ENCODE measurements around the gene NUP205.

Gene NUP205

DNA sequence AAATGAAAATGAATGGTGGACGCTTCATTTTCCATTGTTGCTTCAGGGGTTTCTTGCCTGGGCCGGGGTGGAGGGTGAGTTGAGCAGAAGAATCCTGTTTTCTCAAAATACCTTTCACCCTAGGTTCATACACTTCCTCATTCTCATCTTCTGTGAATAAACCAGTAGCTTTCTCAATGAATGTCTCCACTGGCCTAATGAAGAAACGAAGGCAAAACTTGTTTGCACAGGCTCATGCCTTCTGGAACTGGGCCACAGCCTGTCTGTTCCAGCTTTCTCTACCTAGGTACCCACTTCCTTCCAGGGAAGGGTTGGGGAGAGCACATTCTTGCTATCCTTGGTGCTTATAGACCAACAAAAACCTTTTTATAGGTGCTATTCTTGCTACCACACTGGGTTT lies 125.9 kb downstream of the NUP205 start:
- Histone ChIP-seq H4K5ac (ENCODE audit: low read length) (no peak overlapping the region), H3K23ac (ENCODE audit: low read length) (no peak overlapping the region), H2AK5ac (ENCODE audit: low read length) (no peak overlapping the region), H2BK120ac (ENCODE audit: low read depth, low read length) (no peak overlapping the region), H3K79me1 (ENCODE audit: low read length) (peaks cover 8% of the 10 kb centered on the region), H4K8ac (ENCODE audit: low read depth, low read length) (no peak overlapping the region), H3K79me2 (ENCODE audit: control insufficient read depth, insufficient read depth, low read length) (no peaks in the 10 kb centered on the region), H3K27ac (ENCODE audit: low read depth, low read length) (no peak overlapping the region), H3K4me3 (ENCODE audit: low read length) (no peak overlapping the region), H3K4me2 (ENCODE audit: low read length) (no peak overlapping the region), H3K4ac (ENCODE audit: low read depth, low read length) (no peak overlapping the region), H3K36me3 (ENCODE audit: control insufficient read depth, insufficient read depth, low read length) (no peaks in the 10 kb centered on the region), H2BK15ac (replicated peaks; ENCODE audit: low read depth) (no peak overlapping the region), H3K18ac (ENCODE audit: low read length) (no peak overlapping the region), H3K27me3 (ENCODE audit: insufficient read depth, low read length, poor library complexity) (no peaks in the 10 kb centered on the region), H2BK5ac (ENCODE audit: low read length) (no peak overlapping the region), H3K4me1 (ENCODE audit: control insufficient read depth, low read depth, low read length) (peaks cover 14% of the 10 kb centered on the region), H3K9ac (ENCODE audit: low read length) (no peak overlapping the region), H3K56ac (ENCODE audit: low read length) (peak overlapping the region; percentile 39)
- no peak for DNase-seq
- WGBS (ENCODE audit: extremely low coverage, insufficient coverage, low lambda C conversion rate) = no CpG with 5 or more reads among the region's 3 CpGs

DNA sequence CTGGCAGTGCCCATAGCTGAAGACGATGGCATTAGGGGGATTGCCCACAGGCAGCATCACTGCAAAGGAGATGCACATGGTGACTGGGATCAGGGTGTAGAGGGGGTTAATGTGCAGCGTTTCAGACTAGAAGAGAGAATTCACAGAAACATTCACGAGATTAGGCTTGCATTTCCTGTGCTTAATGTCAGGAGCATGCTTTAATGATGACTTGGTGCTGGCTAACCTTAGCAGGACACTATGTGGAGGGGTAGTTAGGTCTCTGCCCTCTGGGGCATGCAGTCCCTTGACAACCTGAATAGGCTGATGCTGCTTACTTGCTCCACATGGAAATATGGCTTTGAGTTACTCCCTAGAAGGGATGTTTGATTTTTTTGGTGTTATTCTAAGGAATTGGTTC lies 126.4 kb downstream of the NUP205 start:
- Histone ChIP-seq H3K27ac (ENCODE audit: low read depth, low read length) (no peak overlapping the region), H2BK5ac (ENCODE audit: low read length) (no peak overlapping the region), H2BK15ac (replicated peaks; ENCODE audit: low read depth) (no peak overlapping the region), H3K4me1 (ENCODE audit: control insufficient read depth, low read depth, low read length) (peaks cover 14% of the 10 kb centered on the region), H3K79me1 (ENCODE audit: low read length) (peaks cover 8% of the 10 kb centered on the region), H4K8ac (ENCODE audit: low read depth, low read length) (no peak overlapping the region), H4K5ac (ENCODE audit: low read length) (no peak overlapping the region), H3K4me2 (ENCODE audit: low read length) (no peak overlapping the region), H3K27me3 (ENCODE audit: insufficient read depth, low read length, poor library complexity) (no peaks in the 10 kb centered on the region), H2BK120ac (ENCODE audit: low read depth, low read length) (no peak overlapping the region), H3K79me2 (ENCODE audit: control insufficient read depth, insufficient read depth, low read length) (no peaks in the 10 kb centered on the region), H3K36me3 (ENCODE audit: control insufficient read depth, insufficient read depth, low read length) (no peaks in the 10 kb centered on the region), H3K9ac (ENCODE audit: low read length) (no peak overlapping the region), H3K4ac (ENCODE audit: low read depth, low read length) (no peak overlapping the region), H2AK5ac (ENCODE audit: low read length) (no peak overlapping the region), H3K4me3 (ENCODE audit: low read length) (no peak overlapping the region), H3K23ac (ENCODE audit: low read length) (no peak overlapping the region), H3K18ac (ENCODE audit: low read length) (no peak overlapping the region), H3K56ac (ENCODE audit: low read length) (peak overlapping the region; percentile 39)
- no CpG with 5 or more reads among the region's 3 CpGs for WGBS (ENCODE audit: extremely low coverage, insufficient coverage, low lambda C conversion rate)
- peak; percentile 89 for DNase-seq

DNA sequence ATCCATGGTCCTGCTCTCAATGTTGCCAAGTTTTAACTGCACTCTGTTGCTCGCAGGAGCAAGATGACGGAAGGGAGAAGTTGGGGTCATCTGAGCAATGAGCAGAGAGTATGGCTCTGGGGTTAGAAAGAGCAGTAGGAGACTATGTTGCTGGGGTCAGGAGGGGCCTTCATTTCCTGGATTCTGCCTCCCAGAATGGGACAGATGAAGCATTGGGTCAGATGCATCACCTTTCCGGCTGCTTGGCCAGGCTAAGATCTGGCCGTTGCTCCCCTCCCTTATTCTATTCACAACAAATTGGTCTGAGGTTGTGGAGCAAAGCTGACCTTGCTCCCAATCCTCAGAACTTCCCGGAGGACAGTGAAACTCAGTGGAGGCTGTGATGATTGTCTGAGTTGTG lies 127.0 kb downstream of the NUP205 start:
- peaks cover 8% of the 10 kb centered on the region for H3K79me1 ChIP-seq (ENCODE audit: low read length)
- H3K4me3 ChIP-seq (ENCODE audit: low read length) = no peak overlapping the region
- H3K4ac ChIP-seq (ENCODE audit: low read depth, low read length) = peak overlapping the region; percentile 20
- H3K4me2 ChIP-seq (ENCODE audit: low read length) = no peak overlapping the region
- no peak for DNase-seq
- no peak overlapping the region for H2BK15ac ChIP-seq (replicated peaks; ENCODE audit: low read depth)
- peak overlapping the region; percentile 32 for H3K9ac ChIP-seq (ENCODE audit: low read length)
- no peak overlapping the region for H4K8ac ChIP-seq (ENCODE audit: low read depth, low read length)
- H3K4me1 ChIP-seq (ENCODE audit: control insufficient read depth, low read depth, low read length) = peaks cover 14% of the 10 kb centered on the region
- WGBS (ENCODE audit: extremely low coverage, insufficient coverage, low lambda C conversion rate) = no CpG with 5 or more reads among the region's 5 CpGs
- peak overlapping the region; percentile 45 for H2BK5ac ChIP-seq (ENCODE audit: low read length)
- H3K79me2 ChIP-seq (ENCODE audit: control insufficient read depth, insufficient read depth, low read length) = no peaks in the 10 kb centered on the region
- peak overlapping the region; percentile 15 for H3K27ac ChIP-seq (ENCODE audit: low read depth, low read length)
- peak overlapping the region; percentile 25 for H3K18ac ChIP-seq (ENCODE audit: low read length)
- no peaks in the 10 kb centered on the region for H3K36me3 ChIP-seq (ENCODE audit: control insufficient read depth, insufficient read depth, low read length)
- no peaks in the 10 kb centered on the region for H3K27me3 ChIP-seq (ENCODE audit: insufficient read depth, low read length, poor library complexity)
- peak overlapping the region; percentile 50 for H3K56ac ChIP-seq (ENCODE audit: low read length)
- no peak overlapping the region for H2AK5ac ChIP-seq (ENCODE audit: low read length)
- no peak overlapping the region for H2BK120ac ChIP-seq (ENCODE audit: low read depth, low read length)
- H4K5ac ChIP-seq (ENCODE audit: low read length) = no peak overlapping the region
- peak overlapping the region; percentile 35 for H3K23ac ChIP-seq (ENCODE audit: low read length)

DNA sequence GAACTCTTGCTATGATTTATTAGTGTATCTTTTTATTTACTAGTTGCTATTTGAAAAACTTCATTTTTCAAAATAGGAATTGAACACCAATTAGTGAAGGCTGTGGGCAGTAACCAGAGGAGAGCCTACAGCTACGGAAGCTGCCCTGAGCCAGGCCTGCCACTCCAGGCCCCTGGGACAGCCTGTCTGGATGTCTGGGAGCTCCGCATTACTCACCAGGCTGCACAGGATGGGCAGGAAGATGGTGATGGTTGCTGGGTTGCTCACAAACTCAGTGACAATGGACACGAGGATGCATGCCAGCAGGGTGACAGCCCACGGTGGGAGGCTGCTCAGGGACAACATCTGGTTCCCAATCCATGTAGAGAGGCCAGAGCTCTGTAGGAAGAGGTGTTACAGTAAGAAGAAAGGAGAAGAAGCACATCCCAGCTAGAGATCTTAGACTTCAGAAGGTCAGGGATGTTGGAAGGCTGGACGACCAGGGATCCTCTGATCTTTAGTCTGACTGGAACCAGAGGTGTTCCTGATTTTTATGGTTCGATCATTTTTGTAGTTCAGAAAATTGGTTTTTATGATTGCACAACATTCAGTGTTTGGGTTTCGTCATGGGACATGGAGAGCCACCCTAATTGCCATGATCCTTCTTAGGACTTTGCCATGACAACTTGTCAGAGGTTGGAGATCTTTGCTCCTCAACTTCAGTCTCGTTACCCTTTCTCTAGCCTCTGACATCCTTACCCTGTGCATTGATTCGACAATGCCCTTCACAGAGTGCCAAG lies 127.8 kb downstream of the NUP205 start:
- H3K27ac ChIP-seq (ENCODE audit: low read depth, low read length) = no peak overlapping the region

DNA sequence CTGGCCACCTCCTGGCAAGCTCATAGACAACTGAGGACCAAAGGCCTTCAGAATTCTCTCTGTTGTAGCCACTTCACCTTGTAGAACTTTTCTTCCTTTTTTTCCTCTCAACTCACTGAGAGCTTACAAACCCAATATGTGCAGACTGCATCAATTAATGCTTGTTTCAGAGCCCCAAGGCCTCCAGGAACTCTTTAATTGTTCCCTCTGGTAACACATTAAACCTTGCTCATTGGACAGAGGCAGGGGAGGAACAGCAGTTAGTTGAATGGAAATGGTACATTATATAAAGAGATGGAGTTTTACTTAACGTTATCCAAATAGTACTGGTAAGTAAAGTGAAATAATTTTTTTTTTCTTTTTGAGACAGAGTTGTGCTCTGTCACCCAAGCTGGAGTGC lies 129.7 kb downstream of the NUP205 start:
- no peaks in the 10 kb centered on the region for H3K36me3 ChIP-seq (ENCODE audit: control insufficient read depth, insufficient read depth, low read length)
- H3K4me1 ChIP-seq (ENCODE audit: control insufficient read depth, low read depth, low read length) = peaks cover 14% of the 10 kb centered on the region
- H2AK5ac ChIP-seq (ENCODE audit: low read length) = no peak overlapping the region
- H3K79me1 ChIP-seq (ENCODE audit: low read length) = peaks cover 3% of the 10 kb centered on the region
- no peak overlapping the region for H2BK5ac ChIP-seq (ENCODE audit: low read length)
- H3K4ac ChIP-seq (ENCODE audit: low read depth, low read length) = no peak overlapping the region
- no peak overlapping the region for H3K4me3 ChIP-seq (ENCODE audit: low read length)
- H3K79me2 ChIP-seq (ENCODE audit: control insufficient read depth, insufficient read depth, low read length) = no peaks in the 10 kb centered on the region
- no peaks in the 10 kb centered on the region for H3K27me3 ChIP-seq (ENCODE audit: insufficient read depth, low read length, poor library complexity)
- H3K9ac ChIP-seq (ENCODE audit: low read length) = no peak overlapping the region
- H3K27ac ChIP-seq (ENCODE audit: low read depth, low read length) = no peak overlapping the region
- no peak for DNase-seq
- H2BK15ac ChIP-seq (replicated peaks; ENCODE audit: low read depth) = no peak overlapping the region
- H3K23ac ChIP-seq (ENCODE audit: low read length) = no peak overlapping the region
- H2BK120ac ChIP-seq (ENCODE audit: low read depth, low read length) = no peak overlapping the region
- H3K56ac ChIP-seq (ENCODE audit: low read length) = no peak overlapping the region
- H4K8ac ChIP-seq (ENCODE audit: low read depth, low read length) = no peak overlapping the region
- WGBS (ENCODE audit: extremely low coverage, insufficient coverage, low lambda C conversion rate) = no CpG with 5 or more reads among the region's 1 CpG
- H3K4me2 ChIP-seq (ENCODE audit: low read length) = no peak overlapping the region
- H3K18ac ChIP-seq (ENCODE audit: low read length) = no peak overlapping the region
- H4K5ac ChIP-seq (ENCODE audit: low read length) = no peak overlapping the region

More for the DNA sequence above, 127.8 kb downstream of the NUP205 start:
- peaks cover 14% of the 10 kb centered on the region for H3K4me1 ChIP-seq (ENCODE audit: control insufficient read depth, low read depth, low read length)
- WGBS (ENCODE audit: extremely low coverage, insufficient coverage, low lambda C conversion rate) = no CpG with 5 or more reads among the region's 9 CpGs
- H3K4ac ChIP-seq (ENCODE audit: low read depth, low read length) = no peak overlapping the region
- no peak overlapping the region for H2AK5ac ChIP-seq (ENCODE audit: low read length)
- H3K27me3 ChIP-seq (ENCODE audit: insufficient read depth, low read length, poor library complexity) = no peaks in the 10 kb centered on the region
- H3K4me2 ChIP-seq (ENCODE audit: low read length) = no peak overlapping the region
- H3K79me2 ChIP-seq (ENCODE audit: control insufficient read depth, insufficient read depth, low read length) = no peaks in the 10 kb centered on the region
- H3K79me1 ChIP-seq (ENCODE audit: low read length) = peaks cover 8% of the 10 kb centered on the region
- no peak overlapping the region for H4K8ac ChIP-seq (ENCODE audit: low read depth, low read length)
- H3K56ac ChIP-seq (ENCODE audit: low read length) = no peak overlapping the region
- no peak overlapping the region for H2BK15ac ChIP-seq (replicated peaks; ENCODE audit: low read depth)
- no peak overlapping the region for H4K5ac ChIP-seq (ENCODE audit: low read length)
- H2BK120ac ChIP-seq (ENCODE audit: low read depth, low read length) = no peak overlapping the region
- H3K23ac ChIP-seq (ENCODE audit: low read length) = no peak overlapping the region
- peak; percentile 23 for DNase-seq
- no peak overlapping the region for H3K9ac ChIP-seq (ENCODE audit: low read length)
- H2BK5ac ChIP-seq (ENCODE audit: low read length) = no peak overlapping the region
- no peak overlapping the region for H3K4me3 ChIP-seq (ENCODE audit: low read length)
- H3K36me3 ChIP-seq (ENCODE audit: control insufficient read depth, insufficient read depth, low read length) = no peaks in the 10 kb centered on the region
- no peak overlapping the region for H3K18ac ChIP-seq (ENCODE audit: low read length)

DNA sequence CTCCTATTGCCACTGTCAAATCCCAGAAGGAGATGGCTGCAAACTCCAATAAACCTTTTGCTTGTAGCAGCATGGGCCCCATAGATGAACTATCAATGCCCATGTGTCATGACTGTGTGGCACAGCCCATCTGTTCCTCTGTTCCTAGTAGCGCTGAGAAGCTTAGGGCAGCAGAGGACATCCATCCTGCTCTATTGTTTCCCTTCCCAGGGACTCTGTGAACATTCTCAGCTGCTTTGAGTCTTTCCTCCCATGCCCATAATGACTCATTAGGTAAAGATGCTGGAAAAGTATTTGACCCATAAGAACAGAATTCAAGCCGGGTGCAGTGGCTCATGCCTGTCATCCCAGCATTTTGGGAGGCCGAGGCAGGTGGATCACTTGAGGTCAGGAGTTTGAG lies 132.8 kb downstream of the NUP205 start:
- Histone ChIP-seq H3K23ac (ENCODE audit: low read length) (no peak overlapping the region), H3K56ac (ENCODE audit: low read length) (no peak overlapping the region), H2BK5ac (ENCODE audit: low read length) (no peak overlapping the region), H3K36me3 (ENCODE audit: control insufficient read depth, insufficient read depth, low read length) (no peaks in the 10 kb centered on the region), H3K9ac (ENCODE audit: low read length) (no peak overlapping the region), H4K5ac (ENCODE audit: low read length) (no peak overlapping the region), H3K79me2 (ENCODE audit: control insufficient read depth, insufficient read depth, low read length) (no peaks in the 10 kb centered on the region), H2BK15ac (replicated peaks; ENCODE audit: low read depth) (no peak overlapping the region), H3K27ac (ENCODE audit: low read depth, low read length) (no peak overlapping the region), H3K4me3 (ENCODE audit: low read length) (no peak overlapping the region), H2BK120ac (ENCODE audit: low read depth, low read length) (no peak overlapping the region), H3K27me3 (ENCODE audit: insufficient read depth, low read length, poor library complexity) (no peaks in the 10 kb centered on the region), H3K4me2 (ENCODE audit: low read length) (no peak overlapping the region), H3K4me1 (ENCODE audit: control insufficient read depth, low read depth, low read length) (no peaks in the 10 kb centered on the region), H3K18ac (ENCODE audit: low read length) (no peak overlapping the region), H3K4ac (ENCODE audit: low read depth, low read length) (no peak overlapping the region), H3K79me1 (ENCODE audit: low read length) (no peaks in the 10 kb centered on the region), H4K8ac (ENCODE audit: low read depth, low read length) (no peak overlapping the region), H2AK5ac (ENCODE audit: low read length) (no peak overlapping the region)
- no CpG with 5 or more reads among the region's 3 CpGs for WGBS (ENCODE audit: extremely low coverage, insufficient coverage, low lambda C conversion rate)
- DNase-seq = peak; percentile 28
